IMR-90 (cell line): ENCODE data around the gene HTR1D. TPM values are rescaled to one million over a fixed set of nuclear protein-coding genes. Genes with fewer than 3 reads are reported as not detected.
A peak's percentile ranks its signal among the peaks of the same experiment; 100 is the strongest.

ENCODE experiments used
- ATAC-seq: fragments of 200-7000 bp; cut with Tn5 transposase; 2 replicates; pipeline ENCODE4 v1.9.1; 2020; ENCODE audit warnings: low read depth, mild to moderate bottlenecking, moderate library complexity
- BruUV-seq: library from RNA; stranded (reverse); fragments of 400-500 nt; replicated peaks from 2 replicates; lab custom pipeline; 2021; lab: Mats Ljungman, UMichigan
- CTCF ChIA-PET: fragments of 300-600 bp; formaldehyde crosslinking; extraction: SDS; loops from one replicate; lab custom pipeline; 2021; ENCODE audit warnings: antibody characterized with exemption; lab: Yijun Ruan, JAX
- POLR2A ChIA-PET: fragments of 300-600 bp; sonication (Branson Sonifier 250); formaldehyde crosslinking; loops from one replicate; lab custom pipeline; 2022; ENCODE audit warnings: antibody characterized with exemption; ENCODE audit not compliant: unreplicated experiment; lab: Charles Lee
- DNase-seq: peaks from one replicate; pipeline ENCODE4 v3.0.0; 2013
- H2AFZ ChIP-seq: replicated peaks from 2 replicates; pipeline ENCODE3; 2013; ENCODE audit warnings: low read length, mild to moderate bottlenecking; ENCODE audit not compliant: poor library complexity
- H2AK5ac ChIP-seq: 2 replicates; pipeline ENCODE4 v1.6.1; 2013; ENCODE audit warnings: low read depth, low read length, inconsistent platforms
- H2AK9ac ChIP-seq: replicated peaks from 2 replicates; pipeline ENCODE3; 2013; ENCODE audit warnings: mild to moderate bottlenecking, low read depth, low read length, moderate library complexity; ENCODE audit not compliant: poor library complexity
- H2BK120ac ChIP-seq: 2 replicates; pipeline ENCODE4 v1.6.1; 2013; ENCODE audit warnings: low read depth, low read length, inconsistent platforms
- H2BK15ac ChIP-seq: 3 replicates; pipeline ENCODE4 v1.6.1; 2013; ENCODE audit warnings: low read depth, low read length, inconsistent platforms
- H2BK20ac ChIP-seq: 2 replicates; pipeline ENCODE4 v1.6.1; 2013; ENCODE audit warnings: low read depth, mild to moderate bottlenecking, inconsistent platforms, low read length, moderate library complexity
- H2BK5ac ChIP-seq: 2 replicates; pipeline ENCODE4 v1.6.1; 2013; ENCODE audit warnings: mild to moderate bottlenecking, low read depth, low read length, inconsistent platforms; ENCODE audit not compliant: poor library complexity, severe bottlenecking
- H3K14ac ChIP-seq: replicated peaks from 2 replicates; pipeline ENCODE4 v1.6.1; 2013; ENCODE audit warnings: low read depth, low read length, inconsistent platforms
- H3K18ac ChIP-seq: 2 replicates; pipeline ENCODE4 v1.6.1; 2013; ENCODE audit warnings: low read depth, low read length, control low read depth
- H3K23ac ChIP-seq: 2 replicates; pipeline ENCODE4 v1.6.1; 2013; ENCODE audit warnings: low read depth, low read length, inconsistent platforms
- H3K27ac ChIP-seq: 2 replicates; pipeline ENCODE4 v1.5.1; 2013; ENCODE audit warnings: mild to moderate bottlenecking, control low read depth, low read length; ENCODE audit not compliant: insufficient read depth
- H3K27me3 ChIP-seq: 2 replicates; pipeline ENCODE4 v1.6.1; 2013; ENCODE audit warnings: low read length; ENCODE audit not compliant: control insufficient read depth, insufficient read depth
- H3K36me3 ChIP-seq: 2 replicates; pipeline ENCODE4 v1.6.1; 2013; ENCODE audit warnings: low read length, mixed read lengths; ENCODE audit not compliant: control insufficient read depth, insufficient read depth
- H3K4ac ChIP-seq: 2 replicates; pipeline ENCODE4 v1.6.1; 2013; ENCODE audit warnings: low read depth, low read length, inconsistent platforms
- H3K4me1 ChIP-seq: 2 replicates; pipeline ENCODE4 v1.6.1; 2013; ENCODE audit warnings: low read length, mixed read lengths; ENCODE audit not compliant: control insufficient read depth, insufficient read depth
- H3K4me2 ChIP-seq: 2 replicates; pipeline ENCODE4 v1.6.1; 2013; ENCODE audit warnings: low read depth, mild to moderate bottlenecking, control low read depth, low read length, moderate library complexity
- H3K4me3 ChIP-seq: 2 replicates; pipeline ENCODE4 v1.5.1; 2013; ENCODE audit warnings: low read depth, mild to moderate bottlenecking, control low read depth, low read length, moderate library complexity; ENCODE audit not compliant: insufficient read depth
- H3K56ac ChIP-seq: 2 replicates; pipeline ENCODE4 v1.6.1; 2013; ENCODE audit warnings: low read length, inconsistent platforms; ENCODE audit not compliant: insufficient read depth; ENCODE audit errors: extremely low read depth
- H3K79me1 ChIP-seq, 2 experiments: 2 replicates each; pipeline ENCODE4 v1.6.1; 2013; ENCODE audit warnings: low read length in 2 of 2, inconsistent platforms in 1 of 2, low read depth in 1 of 2
- H3K9ac ChIP-seq: 2 replicates; pipeline ENCODE4 v1.6.1; 2013; ENCODE audit warnings: low read depth, low read length, control low read depth
- H3K9me1 ChIP-seq: 2 replicates; pipeline ENCODE4 v1.6.1; 2013; ENCODE audit warnings: low read length, inconsistent platforms; ENCODE audit not compliant: insufficient read depth
- H3K9me3 ChIP-seq: 2 replicates; pipeline ENCODE4 v1.6.1; 2013; ENCODE audit warnings: low read length; ENCODE audit not compliant: control insufficient read depth, insufficient read depth
- H4K20me1 ChIP-seq: 2 replicates; pipeline ENCODE4 v1.6.1; 2013; ENCODE audit warnings: low read length, inconsistent platforms; ENCODE audit not compliant: insufficient read depth
- H4K5ac ChIP-seq: 2 replicates; pipeline ENCODE4 v1.6.1; 2013; ENCODE audit warnings: mild to moderate bottlenecking, low read depth, low read length, control low read depth
- H4K8ac ChIP-seq, 2 experiments: 2 replicates each; pipeline ENCODE4 v1.6.1; 2013; ENCODE audit warnings: low read depth in 2 of 2, low read length in 2 of 2, control low read depth in 1 of 2, inconsistent platforms in 1 of 2
- H4K91ac ChIP-seq: 2 replicates; pipeline ENCODE4 v1.6.1; 2013; ENCODE audit warnings: low read depth, low read length, inconsistent platforms; ENCODE audit not compliant: insufficient read depth
- CHD1 ChIP-seq: IDR thresholded peaks from 2 replicates; pipeline ENCODE4 v1.6.1; 2012; ENCODE audit warnings: low read depth, low read length, improper control_type of control experiment
- MAZ ChIP-seq: IDR thresholded peaks from 2 replicates; pipeline ENCODE4 v1.6.1; 2012; ENCODE audit warnings: low read depth, mild to moderate bottlenecking, low read length, improper control_type of control experiment, moderate library complexity, borderline replicate concordance
- USF2 ChIP-seq: fragments of 150-350 bp; IDR thresholded peaks from 2 replicates; pipeline ENCODE4 v1.6.1; 2017; ENCODE audit warnings: mild to moderate bottlenecking, antibody characterized with exemption, low read length, low read depth
- WGBS, 2 experiments: methylation state at CpG; one replicate each; pipeline versions ENCODE4 v1.1.5 to v1.1.7; 2013; ENCODE audit warnings: missing lambda C conversion rate in 2 of 2; ENCODE audit not compliant: insufficient read length in 1 of 2; ENCODE audit errors: extremely low coverage in 2 of 2; 5-methylcytosine and 5-hydroxymethylcytosine counted together
- dilution Hi-C: fragments of 300-500 bp; cut with HindIII; formaldehyde crosslinking; loops from one replicate; pipeline ENCODE4 v1.14.3; 2018; ENCODE audit warnings: low sequenced_read_pairs; ENCODE audit not compliant: unreplicated experiment
- in situ Hi-C: fragments of 300-500 bp; cut with MboI; formaldehyde crosslinking; loops from 3 replicates; pipeline ENCODE4 v1.14.3; 2019; ENCODE audit warnings: low sequenced_read_pairs, inconsistent platforms, mixed read lengths
- intact Hi-C: fragments of 100-400 bp; cut with micrococcal nuclease; formaldehyde crosslinking; loops from 2 replicates; pipeline ENCODE4 v1.10.0; 2022
- polyA plus RNA-seq, 3 experiments: library from polyadenylated mRNA; depleted of rRNA; stranded (reverse); fragments of >200 nt; gene quantifications; 2 replicates each; pipeline ENCODE4 v1.2.3, GENCODE V29; 2012; ENCODE audit warnings: low replicate concordance in 1 of 3
- total RNA-seq: library from RNA; depleted of rRNA; stranded (reverse); fragments of >200 nt; gene quantifications from 2 replicates; pipeline ENCODE4 v1.2.3, GENCODE V29; 2012

Gene HTR1D
- total and polyA plus RNA-seq, 2 of the 4 experiments (the other 2 are of a cell fraction) = 0.03 to 0.18 TPM

GRCh38 chr1:23200883-23201282, 16.4 kb downstream of the HTR1D start:
- POLR2A ChIA-PET = no interaction called here
- Histone ChIP-seq H3K27me3 (no peaks in the 10 kb centered on the region), H2BK5ac (no peak overlapping the region), H2BK20ac (peak overlapping the region; percentile 93; the same call in 1 of the 2 replicates), H2AK5ac (peak overlapping the region; percentile 86), H3K14ac (peak overlapping the region; percentile 14; the same call in 1 of the 2 replicates), H3K27ac (no peak overlapping the region), H3K9ac (no peak overlapping the region), H4K20me1 (no peaks in the 10 kb centered on the region), H3K9me3 (no peaks in the 10 kb centered on the region), H4K8ac (0 out of 4 replicates have a peak overlapping the region, but pooled peaks of 1 of the 2 experiments have one; percentile 22), H2BK120ac (peak overlapping the region; percentile 68), H3K36me3 (no peaks in the 10 kb centered on the region), H3K4me1 (peaks cover 9% of the 10 kb centered on the region), H4K91ac (peak overlapping the region; percentile 52; the same call in 1 of the 2 replicates), H3K23ac (no peak overlapping the region), H4K5ac (no peak overlapping the region), H3K9me1 (peaks cover 19% of the 10 kb centered on the region), H2AFZ (peak overlapping the region; percentile 59), H3K4me3 (no peak overlapping the region), H2BK15ac (peak overlapping the region; percentile 62; the same call in 2 of the 3 replicates), H3K18ac (no peak overlapping the region), H3K79me1 (peaks cover 0 to 7% of the 10 kb centered on the region in 2 experiments; a peak in 1 of 4 replicates), H3K4me2 (no peak overlapping the region), H3K4ac (peak overlapping the region; percentile 56), H2AK9ac (no peak overlapping the region), H3K56ac (no peak overlapping the region)
- BruUV-seq = no TSS peak
- DNase-seq = no peak
- WGBS, 2 experiments = no CpG with 5 or more reads among the region's 1 CpG
- TF ChIP-seq USF2 = peak; percentile 83
- TF ChIP-seq MAZ = no peak
- no peak for TF ChIP-seq CHD1
- in situ Hi-C loops (no loop called here), intact Hi-C loops (no loop called here), dilution Hi-C loops (no loop called here)
- no peak for ATAC-seq
- CTCF ChIA-PET = no interaction called here
